Omental fat pad (tissue), 4 donors: Measurements from ENCODE around the gene SAG. TPM values are rescaled to one million over a fixed set of nuclear protein-coding genes. Genes with fewer than 3 reads are reported as not detected.
"Not testable (repeated sequence)": the region's sequence is repeated elsewhere in the genome, so short reads cannot be mapped to it uniquely, and the experiment has no call there.

ENCODE experiments used
- ATAC-seq: fragments of 150-250 bp; one replicate; pipeline ENCODE4 v1.9.1; 2016; ENCODE audit warnings: mild to moderate bottlenecking, moderate library complexity; ENCODE audit not compliant: low FRiP score
- DNase-seq: peaks from one replicate; pipeline ENCODE4 v3.0.0-alpha.2; 2019; ENCODE audit warnings: low spot score
- total RNA-seq, 4 donors: library from RNA; depleted of rRNA; stranded (reverse); fragments of >200 nt; gene quantifications; one replicate each; pipeline ENCODE4 v1.1.0, GENCODE V29; 2016
- TF ChIP-seq, protein P1 (sequence below), 3 donors: fragments of 450-650 bp; IDR thresholded peaks; one replicate each; pipeline ENCODE4 v1.5.1; 2016 to 2017; ENCODE audit warnings: antibody characterized with exemption in 3 of 3, mild to moderate bottlenecking in 3 of 3, moderate library complexity in 2 of 3

SAG gene
- total RNA-seq, 4 donors from 2014 or later: 0.09 TPM; not detected in 3

DNA sequence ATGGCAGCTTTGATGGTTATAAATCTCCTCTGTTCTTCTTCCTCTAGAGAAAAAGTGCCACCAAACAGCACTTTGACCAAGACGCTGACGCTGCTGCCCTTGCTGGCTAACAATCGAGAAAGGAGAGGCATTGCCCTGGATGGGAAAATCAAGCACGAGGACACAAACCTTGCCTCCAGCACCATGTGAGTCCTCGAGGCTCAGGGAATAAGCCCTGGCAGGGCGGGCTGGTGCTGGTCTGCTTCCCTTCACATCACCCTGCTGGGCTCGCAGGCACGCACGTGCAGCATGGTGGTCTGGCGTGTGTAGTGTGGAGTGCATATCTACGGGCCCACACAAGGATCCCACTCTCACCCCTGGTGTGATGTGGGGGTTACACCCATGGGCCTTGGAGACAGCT is 27.3 kb downstream of the SAG start:
- TF ChIP-seq, protein P1, sequence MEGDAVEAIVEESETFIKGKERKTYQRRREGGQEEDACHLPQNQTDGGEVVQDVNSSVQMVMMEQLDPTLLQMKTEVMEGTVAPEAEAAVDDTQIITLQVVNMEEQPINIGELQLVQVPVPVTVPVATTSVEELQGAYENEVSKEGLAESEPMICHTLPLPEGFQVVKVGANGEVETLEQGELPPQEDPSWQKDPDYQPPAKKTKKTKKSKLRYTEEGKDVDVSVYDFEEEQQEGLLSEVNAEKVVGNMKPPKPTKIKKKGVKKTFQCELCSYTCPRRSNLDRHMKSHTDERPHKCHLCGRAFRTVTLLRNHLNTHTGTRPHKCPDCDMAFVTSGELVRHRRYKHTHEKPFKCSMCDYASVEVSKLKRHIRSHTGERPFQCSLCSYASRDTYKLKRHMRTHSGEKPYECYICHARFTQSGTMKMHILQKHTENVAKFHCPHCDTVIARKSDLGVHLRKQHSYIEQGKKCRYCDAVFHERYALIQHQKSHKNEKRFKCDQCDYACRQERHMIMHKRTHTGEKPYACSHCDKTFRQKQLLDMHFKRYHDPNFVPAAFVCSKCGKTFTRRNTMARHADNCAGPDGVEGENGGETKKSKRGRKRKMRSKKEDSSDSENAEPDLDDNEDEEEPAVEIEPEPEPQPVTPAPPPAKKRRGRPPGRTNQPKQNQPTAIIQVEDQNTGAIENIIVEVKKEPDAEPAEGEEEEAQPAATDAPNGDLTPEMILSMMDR (IDR thresholded peaks at IDR 0.05): no peak
- ATAC-seq (no peak), DNase-seq (no peak)

DNA sequence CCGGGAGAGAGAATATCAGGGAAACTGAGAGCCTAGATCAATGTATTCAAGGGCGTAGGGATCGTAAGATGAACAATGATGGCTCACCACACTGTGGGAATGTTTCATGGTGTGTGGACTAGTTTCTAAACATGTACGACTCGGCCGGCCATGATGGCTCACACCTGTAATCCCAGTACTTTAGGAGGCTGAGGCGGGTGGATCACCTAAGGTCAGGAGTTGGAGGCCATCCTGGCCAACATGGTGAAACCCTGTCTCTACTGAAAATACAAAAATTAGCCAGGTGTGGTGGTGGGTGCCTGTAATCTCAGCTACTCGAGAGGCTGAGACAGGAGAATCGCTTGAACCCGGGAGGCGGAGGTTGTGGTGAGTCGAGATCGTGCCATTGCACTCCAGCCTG is 28.5 kb downstream of the SAG start:
- not testable (repeated sequence) for ATAC-seq, DNase-seq

DNA sequence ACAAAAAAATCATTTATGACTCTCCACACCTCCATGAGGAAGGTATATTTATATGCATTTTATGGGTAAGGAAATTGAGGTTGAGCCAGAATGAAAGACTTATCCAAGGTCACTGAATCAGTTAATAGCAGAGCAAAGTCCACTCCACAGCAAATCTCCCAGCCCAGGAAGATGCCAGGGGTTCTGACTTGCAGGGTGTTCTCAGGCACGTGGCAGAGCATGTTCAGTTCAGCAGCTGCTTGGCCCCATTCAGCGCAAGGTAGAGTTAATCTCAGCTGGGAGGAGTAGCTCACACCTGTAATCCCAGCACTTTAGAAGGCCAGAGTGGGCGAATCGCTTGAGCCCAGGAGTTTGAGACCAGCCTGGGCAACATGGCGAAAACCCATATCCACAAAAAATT is 28.9 kb downstream of the SAG start:
- no peak for DNase-seq
- ATAC-seq: no peak

DNA sequence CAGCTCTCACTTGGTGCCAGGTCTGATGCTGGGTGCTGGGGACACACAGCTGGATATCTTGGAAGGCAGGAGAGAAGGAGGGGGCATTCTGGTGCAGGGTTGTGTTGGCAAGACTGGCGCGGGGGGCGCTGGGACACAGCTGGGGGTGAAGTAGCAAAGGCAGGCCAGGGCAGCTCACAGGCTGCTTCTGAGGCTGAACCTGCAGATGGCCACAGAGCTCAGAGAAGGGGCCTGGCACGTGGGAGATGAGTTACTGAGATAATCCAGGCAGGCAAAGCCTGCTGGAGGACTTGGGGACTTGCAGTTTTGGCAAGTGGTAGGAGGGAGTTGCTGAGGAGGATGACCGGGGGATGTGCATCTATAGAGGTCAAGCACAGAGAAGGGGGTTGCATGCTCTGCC is 30.4 kb downstream of the SAG start:
- DNase-seq (no peak), ATAC-seq (no peak)
- TF ChIP-seq, protein P1 (IDR thresholded peaks at IDR 0.05): no peak

More for the DNA sequence above, 28.9 kb downstream of the SAG start:
- TF ChIP-seq, protein P1 (IDR thresholded peaks at IDR 0.05): no peak

DNA sequence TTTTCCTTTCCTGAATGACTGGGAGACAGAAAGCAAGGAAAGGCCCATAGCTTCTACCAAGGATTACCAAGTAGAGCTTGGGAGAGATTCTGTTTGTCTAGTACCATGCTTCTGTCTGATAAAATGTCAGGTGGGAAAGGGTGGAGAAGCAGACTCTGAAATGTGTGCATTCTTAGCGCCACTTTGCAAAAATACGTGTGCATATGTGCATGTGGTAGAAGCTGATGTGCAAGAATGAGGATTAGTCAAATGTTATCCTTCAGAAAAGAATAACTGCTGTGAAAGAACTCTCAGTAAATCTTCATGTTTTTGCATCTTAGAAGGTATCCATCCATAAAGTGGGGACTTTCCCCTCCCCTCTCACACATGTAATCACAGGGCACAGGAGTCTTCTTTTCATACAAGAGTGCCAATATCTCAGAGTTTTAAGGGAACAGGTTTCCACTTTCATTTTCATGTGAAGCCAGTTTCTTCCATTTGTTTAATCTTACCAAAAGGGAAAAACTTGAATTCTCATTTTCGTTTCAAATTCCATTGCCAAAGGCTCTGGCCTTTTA is 31.3 kb downstream of the SAG start:
- DNase-seq (no peak), ATAC-seq (no peak)
- TF ChIP-seq, protein P1 (IDR thresholded peaks at IDR 0.05): no peak

DNA sequence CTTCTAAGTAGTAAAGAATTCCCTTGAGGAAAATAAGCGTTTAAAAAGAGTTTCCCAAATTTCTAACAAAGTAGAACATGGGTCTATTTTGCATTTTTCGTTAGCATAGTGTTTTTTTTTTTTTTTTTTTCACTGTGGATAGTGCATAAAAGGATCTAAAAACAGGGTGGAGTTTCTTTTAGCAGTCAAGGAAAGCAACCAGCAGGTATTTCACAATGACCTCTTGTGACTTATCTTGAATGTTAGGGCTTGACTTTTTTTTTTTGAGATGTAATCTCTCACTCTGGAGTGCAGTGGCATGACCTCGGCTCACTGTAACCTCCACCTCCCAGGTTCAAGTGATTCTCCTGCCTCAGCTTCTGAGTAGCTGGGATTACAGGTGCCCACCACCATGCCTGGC is 31.8 kb downstream of the SAG start:
- ATAC-seq: no peak

DNA sequence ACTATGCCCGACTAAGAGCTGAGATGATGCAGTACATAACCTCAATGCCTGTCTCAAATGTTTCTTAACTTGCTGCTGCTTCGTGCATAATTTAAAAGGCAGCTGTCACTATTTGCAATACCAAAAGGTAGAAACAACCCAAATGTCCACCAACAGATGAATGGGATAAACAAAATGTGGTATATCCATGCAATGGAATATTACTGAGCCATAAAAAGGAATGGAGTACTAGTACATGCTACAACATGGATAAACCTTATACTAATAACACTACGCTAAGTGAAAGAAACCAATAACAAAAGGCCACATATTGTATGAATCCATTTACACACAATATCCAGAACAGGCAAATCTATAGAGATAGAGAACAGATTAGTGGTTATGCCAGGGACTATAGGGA is 33.7 kb downstream of the SAG start:
- no peak for DNase-seq
- ATAC-seq: no peak
- TF ChIP-seq, protein P1 (IDR thresholded peaks at IDR 0.05): no peak

More for the DNA sequence above, 31.8 kb downstream of the SAG start:
- TF ChIP-seq, protein P1 (IDR thresholded peaks at IDR 0.05): no peak
- DNase-seq: no peak
